Measurements from ENCODE around the gene ARHGEF3. TPM values are rescaled to one million over a fixed set of nuclear protein-coding genes. Genes with fewer than 3 reads are reported as not detected.
A peak's percentile ranks its signal among the peaks of the same experiment; 100 is the strongest.

Gene ARHGEF3
- total RNA-seq, 2 donors from 2014 or later = 70.2 to 71.0 TPM

GRCh38 chr3:56831572-56831971 lies 29.8 kb upstream of the ARHGEF3 start:
- H3K27ac Mint-ChIP-seq = no peak overlapping the region
- peaks cover 28% of the 10 kb centered on the region for H3K4me1 Mint-ChIP-seq
- no peaks in the 10 kb centered on the region for H3K36me3 Mint-ChIP-seq (ENCODE audit: low read depth)

DNA sequence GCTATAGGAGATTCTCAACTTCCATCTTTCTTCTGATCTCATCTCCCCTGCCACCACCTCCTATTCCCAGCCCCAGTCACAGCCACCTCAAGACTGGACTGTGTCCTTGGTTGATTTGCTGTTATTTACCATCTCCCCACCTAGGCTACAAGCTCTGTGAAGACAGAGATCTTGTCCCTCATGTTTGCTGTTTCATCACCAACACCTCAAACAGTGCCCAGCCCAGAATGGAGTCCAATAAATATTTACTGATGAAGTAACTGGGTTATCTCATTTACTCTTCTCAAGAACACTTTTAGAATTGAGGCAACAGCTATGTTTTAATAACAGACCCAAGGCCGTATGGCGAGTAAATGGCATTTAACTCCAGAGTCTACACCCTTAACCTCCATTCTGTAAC lies 29.1 kb upstream of the ARHGEF3 start:
- peaks cover 30% of the 10 kb centered on the region for H3K4me1 Mint-ChIP-seq
- H3K27ac Mint-ChIP-seq = peak overlapping the region; percentile 53

More at GRCh38 chr3:56831572-56831971, 29.8 kb upstream of the ARHGEF3 start:
- DNase-seq = no peak
- no peak for ATAC-seq
- no peaks in the 10 kb centered on the region for H3K27me3 Mint-ChIP-seq
- H3K9me3 ChIP-seq (ENCODE audit: control insufficient read depth, low read length, poor library complexity, severe bottlenecking) = no peaks in the 10 kb centered on the region
- no peak overlapping the region for H3K4me3 Mint-ChIP-seq

GRCh38 chr3:56829533-56829932 lies 27.8 kb upstream of the ARHGEF3 start:
- H3K27ac Mint-ChIP-seq = no peak overlapping the region
- H3K4me1 Mint-ChIP-seq = peaks cover 35% of the 10 kb centered on the region
- ATAC-seq = no peak
- H3K27me3 Mint-ChIP-seq = no peaks in the 10 kb centered on the region
- no peaks in the 10 kb centered on the region for H3K36me3 Mint-ChIP-seq (ENCODE audit: low read depth)
- no peak for DNase-seq
- no peak overlapping the region for H3K4me3 Mint-ChIP-seq
- no peaks in the 10 kb centered on the region for H3K9me3 ChIP-seq (ENCODE audit: control insufficient read depth, low read length, poor library complexity, severe bottlenecking)

More for the DNA sequence above, 29.1 kb upstream of the ARHGEF3 start:
- Mint-ChIP-seq H3K27me3 (no peaks in the 10 kb centered on the region), H3K4me3 (no peak overlapping the region), H3K36me3 (ENCODE audit: low read depth) (no peaks in the 10 kb centered on the region)
- no peaks in the 10 kb centered on the region for H3K9me3 ChIP-seq (ENCODE audit: control insufficient read depth, low read length, poor library complexity, severe bottlenecking)
- ATAC-seq (no peak), DNase-seq (no peak)

DNA sequence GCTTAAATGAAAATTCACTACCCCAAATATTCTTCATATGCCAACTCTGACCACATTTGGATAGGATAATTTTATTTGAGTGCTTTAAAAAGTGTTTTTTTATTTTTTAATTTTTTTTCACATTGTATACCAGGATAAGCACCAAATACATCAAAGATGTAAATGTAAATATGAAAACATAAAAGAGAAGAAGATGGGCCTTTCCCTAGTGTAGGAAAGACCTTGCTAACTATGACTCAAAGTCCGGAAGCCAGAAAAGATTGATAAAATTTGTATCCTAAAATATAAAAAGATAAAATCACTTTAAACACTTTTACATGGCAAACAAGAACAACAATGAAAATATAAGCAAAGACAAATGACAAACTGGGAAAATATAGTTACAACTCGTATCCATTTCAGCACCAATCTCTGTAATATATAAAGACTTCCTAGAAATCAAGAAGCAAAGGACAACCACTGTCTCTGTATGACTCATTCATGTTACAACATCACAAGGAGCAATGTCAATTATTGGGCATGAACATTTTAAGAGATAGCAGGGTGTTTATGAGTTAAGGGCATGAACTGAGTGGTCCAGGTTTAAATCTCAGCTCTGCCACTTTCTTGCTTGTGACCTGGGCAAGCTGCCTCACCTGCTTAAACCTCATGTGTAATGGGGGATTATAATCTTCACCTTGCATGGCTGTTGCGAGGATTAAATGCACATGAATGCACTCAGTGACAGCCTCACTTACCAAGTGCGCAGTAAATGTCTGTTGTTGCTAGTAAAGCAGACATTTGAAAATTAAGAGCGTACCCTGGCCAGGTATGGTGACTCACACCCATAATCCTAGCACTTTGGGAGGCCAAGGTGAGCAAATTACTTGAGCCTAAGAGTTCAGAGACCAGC lies 25.3 kb upstream of the ARHGEF3 start:
- peaks cover 2% of the 10 kb centered on the region for H3K36me3 Mint-ChIP-seq (ENCODE audit: low read depth)
- peaks cover 44% of the 10 kb centered on the region for H3K4me1 Mint-ChIP-seq
- no peaks in the 10 kb centered on the region for H3K27me3 Mint-ChIP-seq
- DNase-seq = no peak
- H3K4me3 Mint-ChIP-seq = no peak overlapping the region
- peak; percentile 40 for ATAC-seq
- no peaks in the 10 kb centered on the region for H3K9me3 ChIP-seq (ENCODE audit: control insufficient read depth, low read length, poor library complexity, severe bottlenecking)
- H3K27ac Mint-ChIP-seq = peak overlapping the region; percentile 8

GRCh38 chr3:56825567-56826438 lies 24.1 kb upstream of the ARHGEF3 start:
- no peak for ATAC-seq
- no peaks in the 10 kb centered on the region for H3K27me3 Mint-ChIP-seq
- peak overlapping the region; percentile 67 for H3K27ac Mint-ChIP-seq
- H3K4me1 Mint-ChIP-seq = peaks cover 41% of the 10 kb centered on the region
- DNase-seq = no peak
- peaks cover 2% of the 10 kb centered on the region for H3K36me3 Mint-ChIP-seq (ENCODE audit: low read depth)
- H3K4me3 Mint-ChIP-seq = no peak overlapping the region
- no peaks in the 10 kb centered on the region for H3K9me3 ChIP-seq (ENCODE audit: control insufficient read depth, low read length, poor library complexity, severe bottlenecking)

DNA sequence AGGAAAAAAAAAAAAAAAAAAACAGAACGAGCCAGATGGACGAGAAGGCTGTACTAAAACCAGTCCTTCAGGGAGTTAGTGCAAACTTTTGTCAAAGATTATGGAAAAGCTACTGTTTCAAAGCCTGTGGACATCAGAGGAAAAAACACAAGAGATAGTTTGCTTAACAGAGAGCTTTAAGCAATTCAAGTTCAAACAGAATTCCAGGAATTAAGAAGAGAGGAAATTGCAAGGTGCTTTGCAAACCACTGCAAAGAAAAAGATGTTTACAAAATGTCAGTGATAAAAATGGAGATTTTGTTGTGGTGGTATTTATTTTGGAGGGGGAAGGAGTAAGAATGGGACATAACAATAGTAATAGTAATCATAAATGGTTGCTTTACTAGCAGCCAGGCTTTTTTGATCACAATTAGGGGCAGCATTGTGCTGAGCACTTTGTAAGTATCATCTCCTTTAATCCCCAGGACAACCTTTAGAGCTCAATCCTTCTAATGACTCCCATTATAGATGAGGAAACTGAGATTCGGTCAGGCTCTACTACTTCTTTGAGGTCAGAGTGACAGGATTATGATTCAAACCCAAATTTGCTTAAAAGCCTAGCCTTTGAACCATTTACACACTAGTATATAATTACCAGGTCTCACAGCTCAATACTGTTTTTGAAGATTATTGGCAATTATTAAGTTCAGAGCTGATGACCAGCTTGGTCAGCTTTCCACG lies 22.4 kb upstream of the ARHGEF3 start:
- H3K36me3 Mint-ChIP-seq (ENCODE audit: low read depth) = peaks cover 2% of the 10 kb centered on the region
- H3K27me3 Mint-ChIP-seq = no peaks in the 10 kb centered on the region
- DNase-seq (no peak), ATAC-seq (no peak)
- peaks cover 37% of the 10 kb centered on the region for H3K4me1 Mint-ChIP-seq
- no peaks in the 10 kb centered on the region for H3K9me3 ChIP-seq (ENCODE audit: control insufficient read depth, low read length, poor library complexity, severe bottlenecking)
- peak overlapping the region; percentile 12 for H3K4me3 Mint-ChIP-seq
- peak overlapping the region; percentile 86 for H3K27ac Mint-ChIP-seq

DNA sequence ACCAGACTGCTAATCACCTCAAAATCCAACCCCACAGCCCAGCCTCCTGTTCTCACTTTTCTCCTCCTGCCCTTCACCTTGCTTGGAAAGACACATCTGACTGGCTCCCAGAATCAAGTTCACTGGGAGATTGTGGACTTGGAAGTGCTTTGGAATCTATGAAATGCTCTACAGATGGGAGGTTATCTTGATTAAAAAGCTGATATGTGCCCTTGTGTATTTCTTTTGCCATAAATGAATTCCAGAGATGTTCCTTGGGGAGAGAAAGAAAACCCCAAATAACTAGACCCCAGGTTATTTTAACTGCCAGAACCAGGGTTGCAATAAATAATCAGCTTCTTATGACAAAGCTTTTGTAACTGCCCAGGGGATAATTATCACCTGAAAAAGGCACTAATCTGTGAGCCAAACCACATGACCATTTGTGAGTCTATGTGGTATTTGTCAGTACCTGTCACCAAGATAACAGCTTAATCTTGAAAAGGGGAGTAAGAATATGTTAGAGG lies 21.7 kb upstream of the ARHGEF3 start:
- H3K9me3 ChIP-seq (ENCODE audit: control insufficient read depth, low read length, poor library complexity, severe bottlenecking) = no peaks in the 10 kb centered on the region
- H3K36me3 Mint-ChIP-seq (ENCODE audit: low read depth) = peaks cover 2% of the 10 kb centered on the region
- H3K27me3 Mint-ChIP-seq = no peaks in the 10 kb centered on the region
- DNase-seq = no peak
- peak overlapping the region; percentile 86 for H3K27ac Mint-ChIP-seq
- ATAC-seq = no peak
- peak overlapping the region; percentile 12 for H3K4me3 Mint-ChIP-seq
- H3K4me1 Mint-ChIP-seq = peaks cover 39% of the 10 kb centered on the region

GRCh38 chr3:56822501-56822900 lies 20.8 kb upstream of the ARHGEF3 start:
- no peak overlapping the region for H3K4me3 Mint-ChIP-seq

GRCh38 chr3:56819016-56819809 lies 17.5 kb upstream of the ARHGEF3 start:
- Mint-ChIP-seq H3K27me3 (no peaks in the 10 kb centered on the region), H3K36me3 (ENCODE audit: low read depth) (peaks cover 2% of the 10 kb centered on the region), H3K27ac (peak overlapping the region; percentile 17), H3K4me3 (no peak overlapping the region), H3K4me1 (peaks cover 55% of the 10 kb centered on the region)
- DNase-seq (no peak), ATAC-seq (no peak)
- H3K9me3 ChIP-seq (ENCODE audit: control insufficient read depth, low read length, poor library complexity, severe bottlenecking) = no peaks in the 10 kb centered on the region

More at GRCh38 chr3:56822501-56822900, 20.8 kb upstream of the ARHGEF3 start:
- ATAC-seq (no peak), DNase-seq (no peak)
- Mint-ChIP-seq H3K36me3 (ENCODE audit: low read depth) (peaks cover 2% of the 10 kb centered on the region), H3K4me1 (peaks cover 46% of the 10 kb centered on the region), H3K27ac (no peak overlapping the region), H3K27me3 (no peaks in the 10 kb centered on the region)
- H3K9me3 ChIP-seq (ENCODE audit: control insufficient read depth, low read length, poor library complexity, severe bottlenecking) = no peaks in the 10 kb centered on the region

- H3K9me3 ChIP-seq (ENCODE audit: control insufficient read depth, low read length, poor library complexity, severe bottlenecking) = no peaks in the 10 kb centered on the region
- peaks cover 1% of the 10 kb centered on the region for H3K36me3 Mint-ChIP-seq (ENCODE audit: low read depth)
- no peak overlapping the region for H3K4me3 Mint-ChIP-seq
- H3K27ac Mint-ChIP-seq = peak overlapping the region; percentile 17
- no peaks in the 10 kb centered on the region for H3K27me3 Mint-ChIP-seq
- DNase-seq = no peak
- H3K4me1 Mint-ChIP-seq = peaks cover 55% of the 10 kb centered on the region
- no peak for ATAC-seq
Measured at GRCh38 chr3:56818156-56818985, 16.6 kb upstream of the ARHGEF3 start.

- DNase-seq (no peak), ATAC-seq (no peak)
- no peaks in the 10 kb centered on the region for H3K27me3 Mint-ChIP-seq
- peaks cover 57% of the 10 kb centered on the region for H3K4me1 Mint-ChIP-seq
- H3K9me3 ChIP-seq (ENCODE audit: control insufficient read depth, low read length, poor library complexity, severe bottlenecking) = no peaks in the 10 kb centered on the region
- peak overlapping the region; percentile 17 for H3K27ac Mint-ChIP-seq
- no peaks in the 10 kb centered on the region for H3K36me3 Mint-ChIP-seq (ENCODE audit: low read depth)
- no peak overlapping the region for H3K4me3 Mint-ChIP-seq
Measured at GRCh38 chr3:56817646-56818045, 15.9 kb upstream of the ARHGEF3 start.

All from T-helper 17 cell (primary cell).